T-helper 1 cell treated with Interleukin-12 subunit alpha and Interleukin-12 subunit beta and Interleukin-4 antibody, amounts not matched to agents 30 ng/mL and 1 ng/mL, for 36 hours (primary cell): ENCODE measurements around the gene PPP2R1B. TPM values are rescaled to one million over a fixed set of nuclear protein-coding genes. Genes with fewer than 3 reads are reported as not detected.
"Not testable (repeated sequence)": the region's sequence is repeated elsewhere in the genome, so short reads cannot be mapped to it uniquely, and the experiment has no call there.

Source experiments
- intact Hi-C: fragments of 100-400 bp; cut with micrococcal nuclease; formaldehyde crosslinking; loops from one replicate; pipeline ENCODE4 v1.15.1; 2024
- total RNA-seq: library from RNA; stranded (reverse); gene quantifications from 2 replicates; pipeline ENCODE4 v1.2.3, GENCODE V29; 2022

Gene PPP2R1B
- total RNA-seq, 1 donor from 2014 or later: 60.7 TPM

- intact Hi-C loops: not testable (repeated sequence)
Observed at GRCh38 chr11:111784311-111784710, 18.1 kb upstream of the PPP2R1B start.

- intact Hi-C loops: no loop called here
Observed at GRCh38 chr11:111782109-111782741, 16.0 kb upstream of the PPP2R1B start.

- intact Hi-C loops: no loop called here
Observed at GRCh38 chr11:111779118-111779517, 12.9 kb upstream of the PPP2R1B start.

- intact Hi-C loops: no loop called here
Observed at GRCh38 chr11:111778047-111778558, 11.9 kb upstream of the PPP2R1B start.

GRCh38 chr11:111777094-111778046 lies 11.2 kb upstream of the PPP2R1B start:
- intact Hi-C loops: loop anchor here (1.0 to 2.0 kb wide), 7 partner anchors 11 to 495 kb away; partner anchors contain the start of gene PPP2R1B

GRCh38 chr11:111776398-111777093 lies 10.4 kb upstream of the PPP2R1B start:
- intact Hi-C loops: loop anchor here (1.0 to 2.0 kb wide), 7 partner anchors 10 to 494 kb away; partner anchors contain the start of gene PPP2R1B

- intact Hi-C loops: no loop called here
Observed at GRCh38 chr11:111774955-111775710, 8.9 kb upstream of the PPP2R1B start.

- intact Hi-C loops: no loop called here
Observed at GRCh38 chr11:111772535-111772934, 6.3 kb upstream of the PPP2R1B start.

- intact Hi-C loops: not testable (repeated sequence)
Observed at GRCh38 chr11:111771205-111771604, 5.0 kb upstream of the PPP2R1B start.

- intact Hi-C loops: no loop called here
Observed at GRCh38 chr11:111770581-111771134, 4.5 kb upstream of the PPP2R1B start.

- intact Hi-C loops: loop anchor here (1.0 to 10.0 kb wide), 15 partner anchors 11 to 1548 kb away; partner anchors contain the start of genes ALG9, CFAP68, DLAT and FDXACB1
Observed at GRCh38 chr11:111766834-111767142, 599 bp upstream of the PPP2R1B start.

GRCh38 chr11:111765320-111765983 lies 737 bp downstream of the PPP2R1B start:
- intact Hi-C loops: loop anchor here (2.0 to 10.0 kb wide), 6 partner anchors 259 to 1549 kb away; partner anchors contain the start of genes DLAT, NKAPD1, PIH1D2 and PTS

GRCh38 chr11:111764621-111765020 lies 1.6 kb downstream of the PPP2R1B start:
- intact Hi-C loops: loop anchor here (2.0 to 10.0 kb wide), 6 partner anchors 260 to 1550 kb away; partner anchors contain the start of genes DLAT, NKAPD1, PIH1D2 and PTS

GRCh38 chr11:111762981-111763643 lies 3.1 kb downstream of the PPP2R1B start:
- intact Hi-C loops: loop anchor here (10.0 kb wide), 3 partner anchors 262 to 1552 kb away; partner anchors contain the start of genes DLAT and TTC12

GRCh38 chr11:111762526-111762925 lies 3.7 kb downstream of the PPP2R1B start:
- intact Hi-C loops: loop anchor here (10.0 kb wide), 3 partner anchors 262 to 1552 kb away; partner anchors contain the start of genes DLAT and TTC12

GRCh38 chr11:111761036-111761435 lies 5.2 kb downstream of the PPP2R1B start:
- intact Hi-C loops: loop anchor here (10.0 kb wide), 3 partner anchors 264 to 1554 kb away; partner anchors contain the start of genes DLAT and TTC12

GRCh38 chr11:111759778-111760407 lies 6.3 kb downstream of the PPP2R1B start:
- intact Hi-C loops: loop anchor here (10.0 kb wide), 3 partner anchors 265 to 1555 kb away; partner anchors contain the start of genes DLAT and TTC12

GRCh38 chr11:111759376-111759775 lies 6.8 kb downstream of the PPP2R1B start:
- intact Hi-C loops: no loop called here
